GM23248 (cell line): ENCODE measurements around the gene NACC2. TPM values are rescaled to one million over a fixed set of nuclear protein-coding genes. Genes with fewer than 3 reads are reported as not detected.

Experiments used
- DNase-seq: peaks from one replicate; pipeline ENCODE4 v3.0.0-alpha.2; 2015
- H2AFZ ChIP-seq: fragments of 200-600 bp; sonication (generic); 2 replicates; pipeline ENCODE4 v1.6.1; 2016; ENCODE audit warnings: antibody characterized with exemption
- H3F3A ChIP-seq: fragments of 200-600 bp; sonication (generic); 2 replicates; pipeline ENCODE4 v1.6.1; 2016; ENCODE audit warnings: mild to moderate bottlenecking, antibody characterized with exemption, mixed run types; ENCODE audit not compliant: insufficient read depth
- H3K27ac ChIP-seq: fragments of 200-600 bp; sonication (generic); 2 replicates; pipeline ENCODE4 v1.5.1; 2016; ENCODE audit warnings: mild to moderate bottlenecking
- H3K27me3 ChIP-seq: fragments of 200-600 bp; sonication (generic); replicated peaks from 2 replicates; pipeline ENCODE4 v1.6.1; 2016; ENCODE audit warnings: mild to moderate bottlenecking; ENCODE audit not compliant: insufficient read depth
- H3K36me3 ChIP-seq: fragments of 200-600 bp; sonication (generic); 2 replicates; pipeline ENCODE4 v1.6.1; 2016; ENCODE audit warnings: low read depth, mild to moderate bottlenecking
- H3K4me1 ChIP-seq: fragments of 200-600 bp; sonication (generic); 2 replicates; pipeline ENCODE4 v1.6.1; 2016; ENCODE audit warnings: mild to moderate bottlenecking; ENCODE audit not compliant: insufficient read depth
- H3K4me2 ChIP-seq: fragments of 200-600 bp; sonication (generic); one replicate; pipeline ENCODE4 v1.6.1; 2016; ENCODE audit warnings: mild to moderate bottlenecking; ENCODE audit not compliant: unreplicated experiment
- H3K4me3 ChIP-seq: fragments of 200-600 bp; sonication (generic); 2 replicates; pipeline ENCODE4 v1.5.1; 2016; ENCODE audit warnings: mild to moderate bottlenecking
- H3K79me2 ChIP-seq: fragments of 200-600 bp; sonication (generic); 2 replicates; pipeline ENCODE4 v1.6.1; 2016; ENCODE audit warnings: mild to moderate bottlenecking; ENCODE audit not compliant: insufficient read depth
- H3K9ac ChIP-seq: fragments of 200-600 bp; sonication (generic); 2 replicates; pipeline ENCODE4 v1.6.1; 2016; ENCODE audit warnings: mild to moderate bottlenecking
- H3K9me2 ChIP-seq: fragments of 200-600 bp; sonication (generic); 2 replicates; pipeline ENCODE4 v1.6.1; 2016; ENCODE audit warnings: mixed run types, mild to moderate bottlenecking, moderate library complexity; ENCODE audit not compliant: insufficient read depth
- H3K9me3 ChIP-seq: fragments of 200-600 bp; sonication (generic); one replicate; pipeline ENCODE4 v1.6.1; 2017; ENCODE audit warnings: low read depth
- H4K20me1 ChIP-seq: fragments of 200-600 bp; sonication (generic); 2 replicates; pipeline ENCODE4 v1.6.0; 2016; ENCODE audit not compliant: insufficient read depth
- EZH2 ChIP-seq: fragments of 200-600 bp; sonication (generic); IDR thresholded peaks from 2 replicates; pipeline ENCODE4 v1.6.1; 2018; ENCODE audit warnings: antibody characterized with exemption, mild to moderate bottlenecking; ENCODE audit not compliant: insufficient read depth, poor library complexity, severe bottlenecking
- EZH2phosphoT487 ChIP-seq: fragments of 200-600 bp; sonication (generic); IDR thresholded peaks from 2 replicates; pipeline ENCODE4 v1.6.1; 2018; ENCODE audit warnings: antibody characterized with exemption, moderate library complexity, mild to moderate bottlenecking, low read depth; ENCODE audit not compliant: insufficient read depth
- WGBS, 2 experiments: methylation state at CpG; one replicate each; pipeline ENCODE4 v1.1.6; 2015 to 2017; ENCODE audit warnings: low lambda C conversion rate in 2 of 2, low coverage in 1 of 2; ENCODE audit errors: missing lambda C conversion rate in 2 of 2; 5-methylcytosine and 5-hydroxymethylcytosine counted together
- in situ Hi-C: fragments of 300-500 bp; cut with MboI; formaldehyde crosslinking; loops from 2 replicates; pipeline ENCODE4 v1.15.0; 2020
- polyA plus RNA-seq: library from polyadenylated mRNA; unstranded; fragments of >200 nt; fragmentation: Nextera tagmentation; extraction: Ambion mirVana; gene quantifications from 2 replicates; pipeline ENCODE4 v1.2.1, GENCODE V29; 2016
- total RNA-seq: library from RNA; depleted of rRNA; stranded (reverse); fragments of >200 nt; shearing (Covaris generic); gene quantifications from 2 replicates; pipeline ENCODE4 v1.2.3, GENCODE V29; 2014

Gene NACC2
- total and polyA plus RNA-seq, 2 experiments from 2014 or later, result 5.3 to 30.7 TPM

DNA sequence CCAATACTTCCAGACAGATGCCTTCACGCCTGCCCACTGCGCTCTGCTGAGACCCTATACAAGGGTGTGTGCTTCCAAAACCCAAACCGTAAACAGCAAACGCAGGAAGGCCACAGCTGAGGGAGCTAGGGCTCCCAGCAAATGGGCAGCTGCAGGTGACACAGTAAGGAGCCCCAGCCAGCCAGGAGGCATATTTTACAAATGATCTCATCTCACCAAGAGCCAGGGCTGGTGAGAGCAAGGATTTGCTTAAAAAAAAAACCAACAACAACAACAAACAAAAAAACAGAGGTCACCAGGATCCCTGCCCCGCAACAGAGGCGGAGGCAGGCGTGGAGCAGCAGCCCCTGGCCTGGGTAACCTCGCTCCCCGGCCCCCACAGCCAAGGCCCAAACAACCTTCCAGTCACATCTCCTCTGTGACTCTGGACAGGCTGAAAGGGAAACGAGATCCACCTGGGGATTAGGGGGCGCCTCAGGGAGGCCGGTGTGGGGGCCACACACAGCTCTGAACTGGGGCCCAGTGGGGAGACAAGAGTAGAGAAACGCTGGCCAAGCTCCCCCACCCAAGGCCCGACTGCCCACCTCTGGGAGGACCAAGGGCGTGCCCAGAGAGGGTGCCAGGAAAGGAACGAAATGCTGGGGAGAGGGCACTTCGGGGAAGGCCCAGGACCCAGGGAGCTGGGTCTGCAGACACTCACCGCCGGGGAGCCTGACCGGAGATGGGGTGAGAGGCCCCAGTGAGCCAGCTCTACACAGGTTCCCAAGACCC is 3.3 kb downstream of the NACC2 start:
- no peak overlapping the region for H3K27ac ChIP-seq
- H3K9me2 ChIP-seq, result no peaks in the 10 kb centered on the region
- DNase-seq, result peak; percentile 45
- no peak overlapping the region for H2AFZ ChIP-seq
- no peaks in the 10 kb centered on the region for H3K36me3 ChIP-seq
- in situ Hi-C loops, result no loop called here
- no peak for TF ChIP-seq EZH2
- TF ChIP-seq EZH2phosphoT487, result no peak
- peaks cover 78% of the 10 kb centered on the region for H3K79me2 ChIP-seq
- H3F3A ChIP-seq, result peaks cover 4% of the 10 kb centered on the region; the same call in 1 of the 2 replicates
- no peak overlapping the region for H3K4me2 ChIP-seq
- no peak overlapping the region for H3K4me3 ChIP-seq
- 0 out of 2 replicates have a peak, but pooled peaks cover 5% of the 10 kb centered on the region for H4K20me1 ChIP-seq
- no peaks in the 10 kb centered on the region for H3K27me3 ChIP-seq
- 92 to 93% methylated on average over 19 to 20 of the region's 20 CpGs for WGBS, 2 experiments
- no peak overlapping the region for H3K9ac ChIP-seq
- H3K4me1 ChIP-seq, result peaks cover 15% of the 10 kb centered on the region
- H3K9me3 ChIP-seq, result no peaks in the 10 kb centered on the region

DNA sequence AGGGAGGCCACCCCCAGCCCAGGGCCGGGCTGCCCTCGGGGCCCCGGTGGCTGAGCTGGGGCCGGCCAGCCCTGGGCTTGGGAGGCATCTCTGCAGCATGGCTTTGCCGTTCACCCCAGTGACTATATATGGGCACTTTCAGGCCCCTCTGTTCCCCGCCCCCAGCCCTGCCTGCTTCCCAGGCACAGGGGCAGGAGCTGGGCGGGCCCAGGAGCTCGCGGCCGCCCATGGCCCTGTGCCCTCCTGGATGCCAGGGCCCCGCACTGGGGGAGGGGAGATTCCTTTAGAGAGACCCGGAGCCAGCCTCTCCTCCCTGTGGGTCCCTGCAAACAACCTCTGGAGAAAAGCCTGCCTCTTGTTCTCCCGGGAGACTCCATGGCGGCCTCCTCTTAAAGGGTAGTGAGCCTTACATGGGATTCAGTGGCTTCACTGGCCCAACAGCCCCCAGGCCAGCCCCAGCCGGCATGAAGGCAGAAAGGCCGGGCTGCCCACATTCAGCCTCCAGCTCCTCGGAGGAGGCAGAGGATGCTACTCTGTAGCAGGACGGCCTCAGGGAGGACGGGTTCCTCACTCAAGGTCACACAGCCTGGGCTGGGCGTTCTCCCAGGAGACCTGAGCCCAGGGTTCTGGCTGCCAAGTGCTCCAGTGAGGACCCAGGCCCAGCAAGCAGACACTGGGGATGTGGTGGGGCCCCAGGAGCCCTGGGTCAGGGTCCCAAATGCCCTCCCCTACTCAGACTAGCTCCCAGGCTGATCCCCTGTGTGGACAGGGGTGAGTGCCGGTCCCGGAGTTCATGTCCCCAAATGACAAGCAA is 4.1 kb downstream of the NACC2 start:
- peaks cover 86% of the 10 kb centered on the region for H3K79me2 ChIP-seq
- WGBS, 2 experiments, result 80 to 83% methylated on average over 16 to 22 of the region's 22 CpGs
- no peak overlapping the region for H3K4me3 ChIP-seq
- H3K4me1 ChIP-seq, result peaks cover 15% of the 10 kb centered on the region
- H4K20me1 ChIP-seq, result 0 out of 2 replicates have a peak, but pooled peaks cover 5% of the 10 kb centered on the region
- no peak overlapping the region for H3K27ac ChIP-seq
- H3K36me3 ChIP-seq, result no peaks in the 10 kb centered on the region
- TF ChIP-seq EZH2phosphoT487 (no peak), EZH2 (no peak)
- no peak for DNase-seq
- no peak overlapping the region for H2AFZ ChIP-seq
- no peak overlapping the region for H3K9ac ChIP-seq
- H3K9me2 ChIP-seq, result no peaks in the 10 kb centered on the region
- H3K27me3 ChIP-seq, result no peaks in the 10 kb centered on the region
- H3K9me3 ChIP-seq, result no peaks in the 10 kb centered on the region
- H3K4me2 ChIP-seq, result no peak overlapping the region
- H3F3A ChIP-seq, result 0 out of 2 replicates have a peak, but pooled peaks cover 4% of the 10 kb centered on the region
- in situ Hi-C loops, result no loop called here

DNA sequence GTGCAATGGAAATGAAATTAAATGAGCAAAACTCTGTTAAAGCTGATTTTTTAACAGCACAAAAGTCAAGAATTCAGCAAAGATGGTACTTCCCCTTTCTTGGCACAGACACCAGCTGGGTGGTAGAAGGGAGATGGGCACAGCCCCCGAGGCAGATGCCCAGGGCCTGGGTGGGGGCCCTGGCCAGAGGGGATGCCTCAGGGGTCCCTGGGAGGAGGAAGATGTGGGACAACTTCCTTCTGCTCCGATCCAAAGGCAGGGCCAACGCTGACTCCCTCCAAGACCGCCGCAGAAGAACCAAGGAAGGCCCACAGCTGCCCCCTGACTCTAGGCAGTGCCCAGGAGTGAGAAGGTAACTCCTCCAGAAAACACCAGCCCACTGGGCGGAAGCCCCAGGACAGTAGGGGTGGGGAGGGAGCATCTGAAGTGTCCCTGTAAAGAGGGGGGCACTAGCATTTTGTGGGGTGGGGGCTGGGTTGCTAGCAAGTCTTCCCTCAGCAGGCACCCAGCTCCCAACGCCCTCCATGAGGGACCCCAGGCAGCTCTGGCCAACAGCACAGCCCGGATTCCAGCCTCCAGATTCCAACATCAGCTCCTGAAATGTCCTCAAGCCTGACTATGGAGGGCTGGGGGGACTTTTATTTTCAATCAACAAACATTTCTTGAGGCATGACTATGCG is 4.9 kb downstream of the NACC2 start:
- Histone ChIP-seq H3K27ac (no peak overlapping the region), H3K27me3 (no peaks in the 10 kb centered on the region), H3K4me1 (peaks cover 15% of the 10 kb centered on the region), H3K9ac (no peak overlapping the region), H3K9me2 (no peaks in the 10 kb centered on the region), H4K20me1 (0 out of 2 replicates have a peak, but pooled peaks cover 5% of the 10 kb centered on the region), H3K4me3 (no peak overlapping the region), H3K4me2 (no peak overlapping the region), H3F3A (0 out of 2 replicates have a peak, but pooled peaks cover 4% of the 10 kb centered on the region), H2AFZ (no peak overlapping the region), H3K79me2 (peaks cover 94% of the 10 kb centered on the region), H3K9me3 (no peaks in the 10 kb centered on the region), H3K36me3 (no peaks in the 10 kb centered on the region)
- in situ Hi-C loops, result no loop called here
- 62 to 68% methylated on average over 9 of the region's 9 CpGs for WGBS, 2 experiments
- TF ChIP-seq EZH2phosphoT487, result no peak
- TF ChIP-seq EZH2, result no peak
- DNase-seq, result no peak

DNA sequence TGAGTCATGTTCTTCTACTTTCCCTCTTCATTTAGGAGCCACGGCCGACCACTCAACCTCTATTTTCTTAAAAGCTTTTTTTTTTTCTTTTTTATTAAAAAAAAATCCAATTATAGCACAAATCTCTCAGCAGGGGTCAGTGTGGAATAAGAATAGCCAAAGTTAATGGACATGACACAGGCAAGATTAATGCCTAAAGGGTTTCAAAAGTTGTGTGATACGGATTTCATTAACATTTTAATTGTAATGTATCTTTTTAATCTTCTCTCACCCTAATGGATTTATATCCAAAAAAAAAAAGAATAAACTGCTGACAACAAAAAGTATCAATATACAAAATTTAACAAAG is 5.4 kb downstream of the NACC2 start:
- DNase-seq, result peak; percentile 58
- no peaks in the 10 kb centered on the region for H3K27me3 ChIP-seq
- H3K27ac ChIP-seq, result no peak overlapping the region
- H3K4me2 ChIP-seq, result no peak overlapping the region
- H4K20me1 ChIP-seq, result 0 out of 2 replicates have a peak, but pooled peaks cover 5% of the 10 kb centered on the region
- peaks cover 15% of the 10 kb centered on the region for H3K4me1 ChIP-seq
- H2AFZ ChIP-seq, result no peak overlapping the region
- H3K9me2 ChIP-seq, result no peaks in the 10 kb centered on the region
- 0 out of 2 replicates have a peak, but pooled peaks cover 4% of the 10 kb centered on the region for H3F3A ChIP-seq
- H3K4me3 ChIP-seq, result no peak overlapping the region
- TF ChIP-seq EZH2, result no peak
- no peak for TF ChIP-seq EZH2phosphoT487
- H3K9me3 ChIP-seq, result no peaks in the 10 kb centered on the region
- in situ Hi-C loops, result no loop called here
- H3K36me3 ChIP-seq, result no peaks in the 10 kb centered on the region
- H3K9ac ChIP-seq, result no peak overlapping the region
- H3K79me2 ChIP-seq, result peaks cover 98% of the 10 kb centered on the region
- 15 to 27% methylated on average over 3 of the region's 3 CpGs for WGBS, 2 experiments
